ENCODE measurements around the gene SIRPD.

Gene SIRPD

DNA sequence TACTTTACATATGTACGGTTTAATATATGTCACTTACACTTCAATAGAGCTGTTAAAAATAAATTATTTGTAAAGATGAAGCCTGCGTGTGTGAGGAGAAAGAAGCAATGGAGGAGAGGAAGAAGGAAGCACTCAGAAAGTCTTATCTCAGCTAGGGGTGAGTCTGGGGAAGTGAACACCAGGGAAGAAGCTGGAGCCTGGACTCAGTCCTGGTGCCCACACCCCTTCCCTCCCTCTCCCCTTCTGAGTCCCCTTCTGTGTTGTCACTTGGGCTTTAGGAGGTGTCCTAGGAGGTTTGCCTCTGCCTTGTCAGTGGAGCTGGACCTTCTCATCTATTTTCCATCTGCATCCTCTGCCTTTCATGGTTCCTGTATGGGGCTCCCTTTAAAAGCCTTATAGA, 68.2 kb downstream of the SIRPD start:
- DNase-seq: no peak
- Histone ChIP-seq H3K36me3 (no peaks in the 10 kb centered on the region), H3K9me3 (no peaks in the 10 kb centered on the region), H3K27ac (no peak overlapping the region), H3K4me1 (no peaks in the 10 kb centered on the region), H3K4me3 (peak overlapping the region in 1 of 2 donors; percentile 5), H3K27me3 (peaks cover 0 to 4% of the 10 kb centered on the region in 2 donors)
- TF ChIP-seq, protein P1, sequence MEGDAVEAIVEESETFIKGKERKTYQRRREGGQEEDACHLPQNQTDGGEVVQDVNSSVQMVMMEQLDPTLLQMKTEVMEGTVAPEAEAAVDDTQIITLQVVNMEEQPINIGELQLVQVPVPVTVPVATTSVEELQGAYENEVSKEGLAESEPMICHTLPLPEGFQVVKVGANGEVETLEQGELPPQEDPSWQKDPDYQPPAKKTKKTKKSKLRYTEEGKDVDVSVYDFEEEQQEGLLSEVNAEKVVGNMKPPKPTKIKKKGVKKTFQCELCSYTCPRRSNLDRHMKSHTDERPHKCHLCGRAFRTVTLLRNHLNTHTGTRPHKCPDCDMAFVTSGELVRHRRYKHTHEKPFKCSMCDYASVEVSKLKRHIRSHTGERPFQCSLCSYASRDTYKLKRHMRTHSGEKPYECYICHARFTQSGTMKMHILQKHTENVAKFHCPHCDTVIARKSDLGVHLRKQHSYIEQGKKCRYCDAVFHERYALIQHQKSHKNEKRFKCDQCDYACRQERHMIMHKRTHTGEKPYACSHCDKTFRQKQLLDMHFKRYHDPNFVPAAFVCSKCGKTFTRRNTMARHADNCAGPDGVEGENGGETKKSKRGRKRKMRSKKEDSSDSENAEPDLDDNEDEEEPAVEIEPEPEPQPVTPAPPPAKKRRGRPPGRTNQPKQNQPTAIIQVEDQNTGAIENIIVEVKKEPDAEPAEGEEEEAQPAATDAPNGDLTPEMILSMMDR (IDR thresholded peaks at IDR 0.05): no peak
- intact Hi-C loops (cut with DNase I; ENCODE audit: low total_unique reads): no loop called here

DNA sequence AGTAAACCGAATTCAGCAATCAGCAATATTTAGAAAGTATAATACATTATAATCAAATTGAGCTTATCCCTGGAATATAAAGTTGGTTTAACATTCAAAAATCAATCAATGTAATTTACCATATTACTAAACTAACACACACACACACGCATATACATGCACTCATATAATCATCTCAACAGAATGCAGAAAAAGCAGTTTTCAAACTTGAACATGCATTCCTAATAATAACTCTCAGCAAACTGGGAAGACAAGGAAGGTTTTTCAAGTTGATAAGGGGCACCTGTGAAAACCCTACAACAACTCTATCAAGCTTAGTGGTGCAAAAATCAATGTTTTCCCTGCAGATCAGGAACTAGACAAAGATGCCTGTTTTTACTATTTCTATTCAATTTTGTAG, 70.9 kb downstream of the SIRPD start:
- Histone ChIP-seq H3K36me3 (no peaks in the 10 kb centered on the region), H3K4me3 (no peak overlapping the region), H3K9me3 (no peaks in the 10 kb centered on the region), H3K27ac (no peak overlapping the region), H3K27me3 (peaks cover 0 to 4% of the 10 kb centered on the region in 2 donors), H3K4me1 (no peaks in the 10 kb centered on the region)
- TF ChIP-seq, protein P1 (IDR thresholded peaks at IDR 0.05): no peak
- no peak for DNase-seq
- intact Hi-C loops (cut with DNase I; ENCODE audit: low total_unique reads): no loop called here

DNA sequence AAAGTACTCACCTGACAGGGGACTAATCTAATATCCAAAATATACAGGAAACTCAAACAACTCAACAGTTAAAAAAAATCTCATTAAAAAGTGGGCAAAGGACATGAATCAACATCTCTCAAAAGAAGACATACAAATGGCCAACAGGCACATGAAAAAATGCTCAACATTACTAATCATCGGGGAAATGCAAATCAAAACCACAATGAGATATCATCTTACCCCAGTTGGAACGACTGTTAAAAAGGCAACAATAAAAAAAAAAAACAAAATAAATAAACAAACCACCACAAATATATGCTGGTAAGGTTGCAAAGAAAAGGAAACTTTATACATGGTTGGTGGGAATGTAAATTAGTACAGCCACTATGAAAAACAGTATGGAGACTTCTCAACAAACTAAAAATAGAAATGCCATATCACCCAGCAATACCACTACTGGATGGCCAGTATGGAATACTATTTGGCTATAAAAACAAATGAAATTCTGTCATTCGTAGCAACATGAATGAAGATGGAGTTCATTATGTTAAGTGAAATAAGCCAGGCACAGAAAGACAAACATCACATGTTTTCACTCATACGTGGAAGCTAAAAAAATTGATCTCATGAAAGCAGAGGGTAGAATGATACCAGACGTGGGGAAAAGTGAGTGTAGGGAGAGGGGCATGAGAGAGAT, 72.9 kb downstream of the SIRPD start:
- Histone ChIP-seq H3K9me3 (no peaks in the 10 kb centered on the region), H3K4me3 (no peak overlapping the region), H3K4me1 (no peaks in the 10 kb centered on the region), H3K36me3 (no peaks in the 10 kb centered on the region), H3K27me3 (no peaks in the 10 kb centered on the region), H3K27ac (no peak overlapping the region)
- intact Hi-C loops (cut with DNase I; ENCODE audit: low total_unique reads): no loop called here
- TF ChIP-seq, protein P1 (IDR thresholded peaks at IDR 0.05): no peak
- no peak for DNase-seq

All from tibial artery (tissue), 4 donors.